ENCODE data around the gene LRFN2. TPM values are rescaled to one million over a fixed set of nuclear protein-coding genes. Genes with fewer than 3 reads are reported as not detected.

LRFN2 gene
- total and polyA plus RNA-seq, 5 donors = not detected

DNA sequence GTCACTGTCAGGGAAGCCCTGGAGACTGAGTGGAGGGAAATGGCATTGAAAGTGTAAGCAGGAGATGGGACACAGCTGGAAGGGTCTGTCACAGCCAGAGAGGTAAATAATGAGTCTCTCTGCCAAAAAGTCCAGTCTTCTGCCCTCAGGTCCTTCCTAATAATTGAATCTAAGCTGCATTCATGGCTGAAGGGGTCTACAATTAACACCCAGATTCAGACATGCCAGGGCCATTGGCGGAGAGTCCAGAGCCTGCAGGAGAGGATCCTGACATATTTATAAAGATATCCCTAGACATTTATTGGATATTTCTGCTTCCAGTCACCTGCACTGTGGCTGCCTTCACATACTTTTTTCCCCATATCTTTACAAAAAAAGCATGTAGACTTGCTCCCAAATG is 89.0 kb downstream of the LRFN2 start:
- DNase-seq = no peak
- 93% methylated on average over 1 of the region's 1 CpG for WGBS
- intact Hi-C loops (cut with DNase I) = no loop called here
- Histone ChIP-seq H3K9me3 (ENCODE audit: control insufficient read depth, low read length) (no peaks in the 10 kb centered on the region), H3K27me3 (ENCODE audit: control insufficient read depth, insufficient read depth) (no peaks in the 10 kb centered on the region), H3K27ac (ENCODE audit: low read length) (no peak overlapping the region), H3K4me1 (ENCODE audit: control insufficient read depth, insufficient read depth, low read length) (no peaks in the 10 kb centered on the region), H3K4me3 (ENCODE audit: low read length) (no peak overlapping the region)
- no peak for ATAC-seq

DNA sequence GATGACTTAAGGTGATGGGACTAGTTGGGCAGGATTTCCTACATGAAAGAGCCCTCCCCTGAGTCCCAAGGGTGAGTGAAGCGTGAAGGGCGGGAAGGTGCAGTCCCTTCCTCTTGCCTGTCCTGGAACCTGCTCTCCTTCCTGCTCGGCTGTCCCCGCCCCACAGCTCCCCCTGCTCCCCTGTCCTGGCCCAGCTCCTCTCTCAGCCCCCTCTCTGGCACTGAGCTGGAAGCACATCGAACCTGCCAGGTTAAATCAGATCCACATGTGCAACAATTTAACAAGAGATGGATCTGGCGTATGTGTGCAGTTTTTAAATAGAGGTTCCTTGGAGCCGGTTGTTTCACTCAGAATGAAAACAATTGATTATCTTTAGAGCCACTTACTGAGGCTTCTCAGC is 95.0 kb downstream of the LRFN2 start:
- H3K4me3 ChIP-seq (ENCODE audit: low read length) = no peak overlapping the region
- H3K4me1 ChIP-seq (ENCODE audit: control insufficient read depth, insufficient read depth, low read length) = no peaks in the 10 kb centered on the region
- no peak overlapping the region for H3K27ac ChIP-seq (ENCODE audit: low read length)
- intact Hi-C loops (cut with DNase I) = no loop called here
- ATAC-seq (no peak), DNase-seq (no peak)
- WGBS = 46% methylated on average over 7 of the region's 7 CpGs
- H3K27me3 ChIP-seq (ENCODE audit: control insufficient read depth, insufficient read depth) = no peaks in the 10 kb centered on the region
- H3K9me3 ChIP-seq (ENCODE audit: control insufficient read depth, low read length) = no peaks in the 10 kb centered on the region

DNA sequence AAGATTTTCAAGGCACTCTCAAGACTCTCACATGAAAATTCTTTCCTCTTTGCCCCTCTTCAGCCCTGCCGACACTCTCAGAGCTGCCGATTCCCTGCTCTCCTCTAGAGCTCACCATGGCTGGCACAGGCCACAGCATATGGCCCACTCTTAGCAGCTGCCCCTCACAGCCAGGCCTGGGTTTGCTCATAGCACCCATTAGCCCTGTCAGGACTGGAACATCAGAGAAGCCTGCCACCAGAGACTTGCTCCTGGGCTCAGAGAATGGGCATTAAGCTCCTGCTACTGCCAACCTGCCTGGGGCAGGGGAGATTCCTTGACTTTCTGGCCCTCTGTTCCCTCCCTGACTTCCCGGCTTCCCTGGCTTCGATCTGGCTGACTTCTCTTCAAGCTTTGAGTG is 96.7 kb downstream of the LRFN2 start:
- Histone ChIP-seq H3K27me3 (ENCODE audit: control insufficient read depth, insufficient read depth) (no peaks in the 10 kb centered on the region), H3K27ac (ENCODE audit: low read length) (no peak overlapping the region)
- WGBS = 89% methylated on average over 4 of the region's 4 CpGs

DNA sequence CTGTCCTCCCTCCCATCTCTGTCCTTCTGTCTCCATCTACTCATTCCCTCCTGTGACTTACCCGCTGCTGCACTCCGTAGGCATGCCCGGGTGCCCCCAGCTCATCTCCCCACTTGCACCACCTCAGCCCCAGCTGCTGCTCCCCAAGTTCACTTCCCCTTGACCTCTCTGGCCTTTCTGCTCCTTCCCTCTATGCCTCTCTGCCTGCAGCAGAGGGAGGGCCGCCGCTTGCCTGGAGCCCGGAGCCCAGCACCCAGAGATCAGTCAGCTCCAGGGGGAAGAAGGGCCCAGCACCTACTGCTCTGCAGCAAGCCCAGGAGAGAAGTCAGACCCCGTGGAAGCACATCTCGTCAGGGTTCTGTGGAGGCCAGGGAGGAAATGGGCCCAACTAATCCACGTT is 97.4 kb downstream of the LRFN2 start:
- Histone ChIP-seq H3K27ac (ENCODE audit: low read length) (no peak overlapping the region), H3K4me3 (ENCODE audit: low read length) (no peak overlapping the region), H3K27me3 (ENCODE audit: control insufficient read depth, insufficient read depth) (no peaks in the 10 kb centered on the region), H3K4me1 (ENCODE audit: control insufficient read depth, insufficient read depth, low read length) (no peaks in the 10 kb centered on the region), H3K9me3 (ENCODE audit: control insufficient read depth, low read length) (no peaks in the 10 kb centered on the region)
- no peak for ATAC-seq
- WGBS = 79% methylated on average over 9 of the region's 9 CpGs
- intact Hi-C loops (cut with DNase I) = no loop called here
- DNase-seq = no peak

More for the DNA sequence above, 96.7 kb downstream of the LRFN2 start:
- ATAC-seq (no peak), DNase-seq (no peak)
- intact Hi-C loops (cut with DNase I) = no loop called here
- no peak overlapping the region for H3K4me3 ChIP-seq (ENCODE audit: low read length)
- no peaks in the 10 kb centered on the region for H3K9me3 ChIP-seq (ENCODE audit: control insufficient read depth, low read length)
- H3K4me1 ChIP-seq (ENCODE audit: control insufficient read depth, insufficient read depth, low read length) = no peaks in the 10 kb centered on the region

DNA sequence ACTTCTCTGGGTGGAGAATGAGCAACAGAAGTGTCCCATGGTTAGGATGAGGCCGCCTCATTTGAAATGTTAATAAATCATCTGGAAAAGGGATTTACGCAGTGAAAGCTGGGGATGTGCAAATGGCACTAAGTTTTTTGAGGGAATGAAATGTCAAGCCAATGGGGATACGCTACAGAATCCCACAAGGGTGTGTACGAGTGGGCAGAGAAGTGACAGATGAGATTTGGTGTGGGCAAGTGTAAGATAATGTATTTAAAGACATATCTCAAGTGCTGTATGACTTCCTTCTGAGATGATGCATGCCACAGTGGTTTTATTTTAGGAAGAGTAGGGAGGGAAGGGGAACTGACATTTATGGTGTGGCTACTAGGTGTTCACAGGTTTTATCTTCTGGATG is 100.6 kb downstream of the LRFN2 start:
- intact Hi-C loops (cut with DNase I) = no loop called here
- Histone ChIP-seq H3K4me1 (ENCODE audit: control insufficient read depth, insufficient read depth, low read length) (no peaks in the 10 kb centered on the region), H3K4me3 (ENCODE audit: low read length) (no peak overlapping the region), H3K9me3 (ENCODE audit: control insufficient read depth, low read length) (no peaks in the 10 kb centered on the region), H3K27me3 (ENCODE audit: control insufficient read depth, insufficient read depth) (no peaks in the 10 kb centered on the region), H3K27ac (ENCODE audit: low read length) (no peak overlapping the region)
- ATAC-seq (no peak), DNase-seq (no peak)
- WGBS = 75% methylated on average over 4 of the region's 4 CpGs

DNA sequence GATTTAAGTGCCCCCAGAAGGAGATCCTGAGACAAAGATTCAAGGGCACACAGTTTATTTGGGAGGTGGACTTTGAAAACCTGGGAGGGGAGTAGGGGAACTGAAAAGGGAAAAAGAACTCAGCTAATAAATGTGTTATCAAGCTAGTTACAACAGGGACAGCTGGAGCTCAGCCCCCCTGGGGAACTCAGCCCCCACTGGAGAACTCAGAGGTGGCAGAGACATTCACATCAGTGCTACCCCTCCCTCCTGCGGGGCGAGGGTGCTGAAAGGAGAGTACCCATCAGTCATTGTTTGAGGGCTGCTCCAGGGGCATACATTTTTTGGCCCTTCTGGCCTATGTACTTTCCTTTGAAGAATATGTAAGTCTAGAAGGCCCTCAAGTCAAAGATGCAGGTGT is 101.4 kb downstream of the LRFN2 start:
- no peak for DNase-seq
- no peaks in the 10 kb centered on the region for H3K9me3 ChIP-seq (ENCODE audit: control insufficient read depth, low read length)
- no peaks in the 10 kb centered on the region for H3K27me3 ChIP-seq (ENCODE audit: control insufficient read depth, insufficient read depth)
- H3K4me1 ChIP-seq (ENCODE audit: control insufficient read depth, insufficient read depth, low read length) = no peaks in the 10 kb centered on the region
- no peak overlapping the region for H3K4me3 ChIP-seq (ENCODE audit: low read length)
- H3K27ac ChIP-seq (ENCODE audit: low read length) = no peak overlapping the region
- 66% methylated on average over 2 of the region's 2 CpGs for WGBS
- intact Hi-C loops (cut with DNase I) = no loop called here
- no peak for ATAC-seq

DNA sequence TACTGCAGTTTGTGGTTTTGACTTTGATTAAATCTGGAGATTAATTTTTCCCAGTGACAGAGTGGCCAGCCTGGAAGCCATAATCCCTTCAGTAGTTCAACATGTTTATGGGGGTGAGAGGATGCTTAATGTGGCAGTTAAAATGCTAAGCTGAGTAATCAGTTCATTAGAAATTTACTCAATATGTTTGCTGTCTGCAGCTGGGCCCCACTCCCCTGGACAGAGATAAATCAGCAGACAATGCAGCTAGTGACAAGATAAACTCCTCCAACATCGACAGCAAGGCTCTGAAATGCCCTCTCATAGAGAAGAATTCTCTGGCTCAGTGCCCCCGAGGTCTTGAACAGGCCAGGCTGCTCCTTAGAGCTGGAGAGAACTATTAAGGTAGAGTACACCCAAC is 101.9 kb downstream of the LRFN2 start:
- no peaks in the 10 kb centered on the region for H3K27me3 ChIP-seq (ENCODE audit: control insufficient read depth, insufficient read depth)
- no peak overlapping the region for H3K27ac ChIP-seq (ENCODE audit: low read length)
- intact Hi-C loops (cut with DNase I) = no loop called here
- no peaks in the 10 kb centered on the region for H3K9me3 ChIP-seq (ENCODE audit: control insufficient read depth, low read length)
- no peak overlapping the region for H3K4me3 ChIP-seq (ENCODE audit: low read length)
- ATAC-seq (no peak), DNase-seq (no peak)
- WGBS = 14% methylated on average over 2 of the region's 2 CpGs
- no peaks in the 10 kb centered on the region for H3K4me1 ChIP-seq (ENCODE audit: control insufficient read depth, insufficient read depth, low read length)

DNA sequence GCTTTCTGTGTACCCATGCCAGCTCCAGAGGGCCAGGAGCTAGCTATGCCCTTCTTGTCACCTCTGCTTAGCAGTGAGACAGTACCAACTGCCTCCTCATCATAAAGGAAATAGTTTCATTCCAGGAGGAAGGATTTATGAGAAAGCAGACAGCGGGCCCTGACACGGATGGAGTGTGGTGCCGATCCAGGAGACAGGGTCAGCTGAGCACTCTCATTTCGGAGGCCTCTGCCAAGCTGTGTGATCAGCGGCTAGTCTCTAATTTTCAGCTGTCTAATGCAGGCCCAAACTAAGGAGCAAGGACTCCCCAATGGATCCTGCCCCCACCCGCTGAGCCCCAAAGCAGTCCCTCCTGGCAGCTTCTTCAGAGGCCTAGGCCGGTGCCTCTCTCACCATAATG is 103.1 kb downstream of the LRFN2 start:
- H3K4me1 ChIP-seq (ENCODE audit: control insufficient read depth, insufficient read depth, low read length) = no peaks in the 10 kb centered on the region
- ATAC-seq = no peak
- H3K27me3 ChIP-seq (ENCODE audit: control insufficient read depth, insufficient read depth) = no peaks in the 10 kb centered on the region
- no peaks in the 10 kb centered on the region for H3K9me3 ChIP-seq (ENCODE audit: control insufficient read depth, low read length)
- 60% methylated on average over 7 of the region's 7 CpGs for whole genome bisulfite sequencing
- DNase-seq = no peak
- no peak overlapping the region for H3K4me3 ChIP-seq (ENCODE audit: low read length)
- intact Hi-C loops (cut with DNase I) = no loop called here
- H3K27ac ChIP-seq (ENCODE audit: low read length) = no peak overlapping the region

DNA sequence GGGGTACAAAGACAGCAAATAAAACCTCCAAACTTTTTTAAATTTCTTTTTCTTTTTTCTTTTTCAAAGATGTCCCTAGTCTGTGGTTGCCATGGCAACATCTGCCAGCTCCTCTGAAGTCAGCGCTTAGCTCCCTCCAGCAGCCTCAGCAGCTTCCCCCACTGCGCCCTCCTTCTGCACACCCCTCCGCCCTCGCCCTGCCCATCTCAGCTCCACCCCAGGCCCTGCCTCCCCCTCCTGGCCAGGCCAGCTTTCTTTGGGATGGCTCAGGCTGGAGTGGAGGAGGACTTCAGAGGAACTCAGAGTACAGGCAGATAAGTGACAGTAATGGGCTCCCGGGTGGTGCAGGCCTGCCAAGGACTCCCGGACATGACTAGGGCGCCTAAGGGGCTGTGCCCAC is 104.6 kb downstream of the LRFN2 start:
- intact Hi-C loops (cut with DNase I) = no loop called here
- ATAC-seq (peak in 1 of 2 donors; percentile 53), DNase-seq (no peak)
- Histone ChIP-seq H3K4me1 (ENCODE audit: control insufficient read depth, insufficient read depth, low read length) (no peaks in the 10 kb centered on the region), H3K27ac (ENCODE audit: low read length) (no peak overlapping the region), H3K4me3 (ENCODE audit: low read length) (no peak overlapping the region), H3K27me3 (ENCODE audit: control insufficient read depth, insufficient read depth) (no peaks in the 10 kb centered on the region), H3K9me3 (ENCODE audit: control insufficient read depth, low read length) (no peaks in the 10 kb centered on the region)
- WGBS = 45% methylated on average over 7 of the region's 7 CpGs

DNA sequence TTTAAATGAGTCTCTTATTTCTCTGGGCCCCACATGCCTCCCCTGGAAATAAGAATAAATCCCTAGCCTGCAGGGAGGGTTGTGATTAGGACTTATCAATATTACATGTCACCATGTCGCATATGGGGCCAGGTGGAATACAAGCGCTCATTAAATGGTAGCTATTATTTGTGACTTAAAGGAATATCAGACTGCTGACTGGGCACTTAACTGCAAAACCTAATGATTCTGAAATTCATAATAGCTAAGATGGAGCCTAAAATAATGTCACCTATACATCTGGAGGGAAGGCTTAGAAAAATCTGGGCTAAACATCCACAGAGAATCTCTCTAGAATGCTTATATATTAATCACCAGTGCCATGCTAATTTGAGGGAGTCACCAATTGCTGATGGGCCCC is 106.5 kb downstream of the LRFN2 start:
- H3K9me3 ChIP-seq (ENCODE audit: control insufficient read depth, low read length) = no peaks in the 10 kb centered on the region
- no peak overlapping the region for H3K27ac ChIP-seq (ENCODE audit: low read length)
- WGBS = 96% methylated on average over 2 of the region's 2 CpGs
- no peaks in the 10 kb centered on the region for H3K27me3 ChIP-seq (ENCODE audit: control insufficient read depth, insufficient read depth)
- ATAC-seq (no peak), DNase-seq (no peak)
- H3K4me3 ChIP-seq (ENCODE audit: low read length) = no peak overlapping the region
- no peaks in the 10 kb centered on the region for H3K4me1 ChIP-seq (ENCODE audit: control insufficient read depth, insufficient read depth, low read length)
- intact Hi-C loops (cut with DNase I) = no loop called here

DNA sequence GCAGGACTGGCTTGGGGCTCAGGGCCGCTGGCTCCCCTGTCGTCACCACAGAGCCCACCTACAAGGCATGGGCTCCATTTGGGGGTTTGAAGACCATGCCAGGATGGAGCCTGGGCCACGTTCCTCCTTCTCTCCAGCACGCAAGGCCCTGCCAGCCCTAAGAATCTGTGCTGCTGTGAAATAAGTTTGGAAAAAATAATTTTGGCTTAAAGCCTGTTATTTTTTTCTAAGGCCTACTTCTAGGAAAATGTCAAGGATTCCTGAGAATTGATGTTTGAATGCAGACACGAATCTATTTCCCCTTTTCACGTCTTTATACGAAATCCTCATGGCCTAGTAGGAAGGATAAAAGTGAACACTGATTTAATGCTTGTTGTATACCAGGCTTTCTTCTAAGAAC is 107.5 kb downstream of the LRFN2 start:
- 55% methylated on average over 7 of the region's 7 CpGs for WGBS
- H3K4me1 ChIP-seq (ENCODE audit: control insufficient read depth, insufficient read depth, low read length) = no peaks in the 10 kb centered on the region
- no peak overlapping the region for H3K4me3 ChIP-seq (ENCODE audit: low read length)
- ATAC-seq (no peak), DNase-seq (no peak)
- H3K9me3 ChIP-seq (ENCODE audit: control insufficient read depth, low read length) = no peaks in the 10 kb centered on the region
- intact Hi-C loops (cut with DNase I) = no loop called here
- H3K27ac ChIP-seq (ENCODE audit: low read length) = no peak overlapping the region
- H3K27me3 ChIP-seq (ENCODE audit: control insufficient read depth, insufficient read depth) = no peaks in the 10 kb centered on the region

DNA sequence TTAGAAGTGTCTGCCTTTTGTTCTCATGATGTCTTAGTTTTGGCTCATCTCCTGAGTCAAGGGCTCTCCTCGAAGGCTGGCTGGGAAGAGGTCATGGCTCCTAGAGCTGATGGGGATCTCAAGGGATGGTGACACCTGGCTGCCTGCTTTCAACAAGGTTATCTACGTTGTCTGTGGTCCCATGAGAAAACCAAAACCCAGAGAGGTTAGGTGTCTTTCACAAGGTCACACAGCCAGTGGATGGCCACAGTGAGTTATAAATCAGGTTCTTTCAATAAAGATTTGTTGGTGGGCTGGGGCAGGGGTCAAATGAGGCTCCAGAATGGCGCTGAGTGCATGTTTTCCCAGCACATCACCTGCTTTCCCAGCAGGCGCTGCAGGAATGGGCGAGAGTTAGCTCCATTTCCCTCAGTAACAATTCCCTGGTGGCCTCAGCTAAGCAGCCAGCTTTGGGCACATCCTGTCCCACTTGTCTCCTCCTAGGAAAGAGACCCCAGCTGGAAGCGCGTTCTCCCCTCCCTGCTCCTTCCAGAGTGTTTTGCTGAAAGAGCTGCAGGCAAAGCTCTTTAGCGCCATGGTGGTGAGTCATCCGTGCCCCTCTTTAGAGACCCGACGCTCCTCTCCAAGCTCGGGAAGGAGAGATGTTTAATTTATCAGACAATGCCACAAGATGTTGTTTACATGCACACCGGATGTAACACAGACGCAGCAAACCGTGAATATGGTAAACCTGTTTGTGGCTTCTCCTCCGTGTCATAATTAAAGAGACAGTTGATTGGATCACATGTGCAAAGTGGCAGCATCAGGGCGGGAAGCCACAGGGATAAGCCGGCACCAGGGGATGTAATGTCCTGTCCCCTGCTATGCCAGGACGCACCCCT is 109.7 kb downstream of the LRFN2 start:
- Histone ChIP-seq H3K4me1 (ENCODE audit: control insufficient read depth, insufficient read depth, low read length) (no peaks in the 10 kb centered on the region), H3K27me3 (ENCODE audit: control insufficient read depth, insufficient read depth) (no peaks in the 10 kb centered on the region), H3K9me3 (ENCODE audit: control insufficient read depth, low read length) (no peaks in the 10 kb centered on the region), H3K4me3 (ENCODE audit: low read length) (no peak overlapping the region), H3K27ac (ENCODE audit: low read length) (no peak overlapping the region)
- intact Hi-C loops (cut with DNase I) = no loop called here
- no peak for ATAC-seq
- WGBS = 32% methylated on average over 19 of the region's 19 CpGs
- DNase-seq = no peak
